Thyroid gland (tissue), 4 donors: ENCODE measurements around the gene CYP26B1. TPM values are rescaled to one million over a fixed set of nuclear protein-coding genes. Genes with fewer than 3 reads are reported as not detected.

Experiments used
- DNase-seq, 2 donors: peaks; one replicate each; pipeline ENCODE4 v3.0.0-alpha.2; 2019
- H3K27ac ChIP-seq, 3 donors: fragments of 200-600 bp; sonication (generic); 1 replicate in 2 of 3; 2 replicates in 1 of 3; pipeline ENCODE4 v1.5.1; 2016 to 2019; ENCODE audit warnings: mild to moderate bottlenecking in 1 of 3, moderate library complexity in 1 of 3
- H3K27me3 ChIP-seq: fragments of 200-600 bp; sonication (generic); one replicate; pipeline ENCODE4 v1.5.1; 2019
- H3K36me3 ChIP-seq, 2 donors: fragments of 200-600 bp; sonication (generic); one replicate each; pipeline ENCODE4 v1.5.1; 2016 to 2019
- H3K4me1 ChIP-seq, 2 donors: fragments of 200-600 bp; sonication (generic); one replicate each; pipeline ENCODE4 v1.5.1; 2017 to 2019
- H3K4me3 ChIP-seq, 3 donors: fragments of 200-600 bp; sonication (generic); replicated peaks in 1 of 3; 1 replicate in 2 of 3; 2 replicates in 1 of 3; pipeline ENCODE4 v1.5.1; 2016; ENCODE audit warnings: mild to moderate bottlenecking in 1 of 3
- H3K9me3 ChIP-seq: fragments of 200-600 bp; sonication (generic); one replicate; pipeline ENCODE4 v1.5.1; 2017
- POLR2A ChIP-seq, 2 donors: fragments of 450-650 bp; IDR thresholded peaks; one replicate each; pipeline ENCODE4 v1.6.1; 2017; ENCODE audit warnings: antibody characterized with exemption in 2 of 2, mild to moderate bottlenecking in 2 of 2, moderate library complexity in 1 of 2
- WGBS, 2 donors: methylation state at CpG; one replicate each; pipeline ENCODE4 v1.1.5; 2017; 5-methylcytosine and 5-hydroxymethylcytosine counted together
- intact Hi-C: fragments of 100-400 bp; cut with DNase I; formaldehyde crosslinking; loops from one replicate; pipeline ENCODE4 v1.15.1; 2023
- total RNA-seq, 4 donors: library from RNA; depleted of rRNA; stranded (reverse); fragments of >200 nt; gene quantifications; one replicate each; pipeline ENCODE4 v1.2.3, GENCODE V29; 2016
- TF ChIP-seq, protein P1 (sequence below), 6 experiments: fragments of 200-600 bp in 3 of 6; fragments of 450-650 bp in 3 of 6; sonication (generic) in 3 of 6; IDR thresholded peaks; one replicate each; pipeline ENCODE4 v1.5.1; 2016 to 2019; ENCODE audit warnings: antibody characterized with exemption in 6 of 6, mild to moderate bottlenecking in 2 of 6, inconsistent platforms in 1 of 6, moderate library complexity in 1 of 6

The CYP26B1 gene
- total RNA-seq, 4 donors from 2014 or later = 11.8 to 24.2 (median 16.3) TPM

GRCh38 chr2:72176281-72176680 lies 28.6 kb upstream of the CYP26B1 start:
- WGBS, 2 donors = 77 to 92% methylated on average over 1 of the region's 1 CpG
- Histone ChIP-seq H3K36me3 (peaks cover 9 to 13% of the 10 kb centered on the region in 2 donors), H3K27ac (no peak overlapping the region), H3K9me3 (no peaks in the 10 kb centered on the region), H3K4me3 (no peak overlapping the region), H3K4me1 (no peaks in the 10 kb centered on the region), H3K27me3 (no peaks in the 10 kb centered on the region)
- DNase-seq = no peak
- intact Hi-C loops = no loop called here
- TF ChIP-seq POLR2A (IDR thresholded peaks at IDR 0.05) = no peak
- TF ChIP-seq, protein P1, sequence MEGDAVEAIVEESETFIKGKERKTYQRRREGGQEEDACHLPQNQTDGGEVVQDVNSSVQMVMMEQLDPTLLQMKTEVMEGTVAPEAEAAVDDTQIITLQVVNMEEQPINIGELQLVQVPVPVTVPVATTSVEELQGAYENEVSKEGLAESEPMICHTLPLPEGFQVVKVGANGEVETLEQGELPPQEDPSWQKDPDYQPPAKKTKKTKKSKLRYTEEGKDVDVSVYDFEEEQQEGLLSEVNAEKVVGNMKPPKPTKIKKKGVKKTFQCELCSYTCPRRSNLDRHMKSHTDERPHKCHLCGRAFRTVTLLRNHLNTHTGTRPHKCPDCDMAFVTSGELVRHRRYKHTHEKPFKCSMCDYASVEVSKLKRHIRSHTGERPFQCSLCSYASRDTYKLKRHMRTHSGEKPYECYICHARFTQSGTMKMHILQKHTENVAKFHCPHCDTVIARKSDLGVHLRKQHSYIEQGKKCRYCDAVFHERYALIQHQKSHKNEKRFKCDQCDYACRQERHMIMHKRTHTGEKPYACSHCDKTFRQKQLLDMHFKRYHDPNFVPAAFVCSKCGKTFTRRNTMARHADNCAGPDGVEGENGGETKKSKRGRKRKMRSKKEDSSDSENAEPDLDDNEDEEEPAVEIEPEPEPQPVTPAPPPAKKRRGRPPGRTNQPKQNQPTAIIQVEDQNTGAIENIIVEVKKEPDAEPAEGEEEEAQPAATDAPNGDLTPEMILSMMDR (IDR thresholded peaks at IDR 0.05) = no peak

DNA sequence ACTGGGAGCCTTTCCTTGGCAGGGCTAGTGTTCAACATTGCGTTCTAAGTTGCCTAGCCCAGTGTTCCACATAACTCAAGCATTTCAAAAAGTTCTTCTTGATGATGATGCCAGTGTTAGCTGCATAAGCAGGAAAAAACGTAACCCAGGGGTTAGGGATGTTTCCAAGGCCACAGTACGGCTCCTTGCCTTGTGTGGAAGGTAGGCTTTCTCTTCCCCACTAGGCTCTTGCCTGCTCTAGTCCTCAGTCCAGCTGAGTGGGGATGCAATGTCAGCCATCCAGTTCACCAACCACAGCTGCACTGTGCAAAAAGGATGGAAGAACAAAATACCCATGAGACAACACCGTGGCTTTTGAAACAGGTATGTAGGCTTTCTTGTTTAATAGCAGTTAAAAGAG lies 28.0 kb upstream of the CYP26B1 start:
- peaks cover 9 to 13% of the 10 kb centered on the region in 2 donors for H3K36me3 ChIP-seq
- H3K27ac ChIP-seq = no peak overlapping the region
- no peaks in the 10 kb centered on the region for H3K27me3 ChIP-seq
- no peak for DNase-seq
- intact Hi-C loops = no loop called here
- H3K4me3 ChIP-seq = no peak overlapping the region
- H3K9me3 ChIP-seq = no peaks in the 10 kb centered on the region
- no peak for TF ChIP-seq POLR2A (IDR thresholded peaks at IDR 0.05)
- TF ChIP-seq, protein P1 (IDR thresholded peaks at IDR 0.05) = no peak
- WGBS, 2 donors = 90 to 97% methylated on average over 4 of the region's 4 CpGs
- H3K4me1 ChIP-seq = no peaks in the 10 kb centered on the region

GRCh38 chr2:72173640-72174321 lies 26.1 kb upstream of the CYP26B1 start:
- Histone ChIP-seq H3K4me3 (no peak overlapping the region), H3K36me3 (peaks cover 5 to 13% of the 10 kb centered on the region in 2 donors), H3K4me1 (no peaks in the 10 kb centered on the region), H3K27ac (no peak overlapping the region), H3K9me3 (no peaks in the 10 kb centered on the region), H3K27me3 (no peaks in the 10 kb centered on the region)
- no peak for DNase-seq
- intact Hi-C loops = no loop called here
- TF ChIP-seq, protein P1 (IDR thresholded peaks at IDR 0.05) = no peak
- TF ChIP-seq POLR2A (IDR thresholded peaks at IDR 0.05) = no peak
- 62 to 66% methylated on average over 7 to 8 of the region's 8 CpGs for WGBS, 2 donors

- WGBS, 2 donors = 93 to 94% methylated on average over 2 of the region's 2 CpGs
- no peak for DNase-seq
- Histone ChIP-seq H3K27ac (no peak overlapping the region), H3K4me1 (no peaks in the 10 kb centered on the region), H3K4me3 (no peak overlapping the region), H3K9me3 (no peaks in the 10 kb centered on the region), H3K27me3 (no peaks in the 10 kb centered on the region), H3K36me3 (peaks cover 0 to 5% of the 10 kb centered on the region in 2 donors)
- intact Hi-C loops = no loop called here
- TF ChIP-seq, protein P1 (IDR thresholded peaks at IDR 0.05) = no peak
- no peak for TF ChIP-seq POLR2A (IDR thresholded peaks at IDR 0.05)
These were observed 24.8 kb upstream of the CYP26B1 start for GRCh38 chr2:72172478-72172877.

DNA sequence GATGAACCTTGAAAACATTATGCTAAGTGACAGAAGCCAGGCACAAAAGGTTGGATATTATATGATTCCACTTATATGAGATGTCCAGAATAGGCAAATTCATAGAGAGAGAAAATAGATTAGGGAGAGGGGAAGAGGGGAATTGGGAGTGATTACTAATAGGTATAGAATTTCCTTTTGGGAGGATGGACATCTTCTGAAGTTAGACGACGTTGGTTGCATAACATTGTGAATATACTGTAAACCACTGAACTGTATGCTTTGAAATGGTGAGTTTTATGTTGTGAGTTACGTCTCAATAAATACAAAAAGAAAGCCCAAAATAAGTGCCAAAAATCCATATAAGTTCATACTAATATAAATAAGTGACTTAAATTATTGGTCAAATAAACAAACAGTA lies 18.6 kb upstream of the CYP26B1 start:
- H3K27me3 ChIP-seq = no peaks in the 10 kb centered on the region
- intact Hi-C loops = no loop called here
- H3K4me1 ChIP-seq = no peaks in the 10 kb centered on the region
- no peak overlapping the region for H3K27ac ChIP-seq
- TF ChIP-seq, protein P1 (IDR thresholded peaks at IDR 0.05) = no peak
- no peak for TF ChIP-seq POLR2A (IDR thresholded peaks at IDR 0.05)
- no peaks in the 10 kb centered on the region for H3K36me3 ChIP-seq
- H3K4me3 ChIP-seq = no peak overlapping the region
- WGBS, 2 donors = 85 to 90% methylated on average over 3 of the region's 3 CpGs
- H3K9me3 ChIP-seq = no peaks in the 10 kb centered on the region
- DNase-seq = no peak
